H1 (cell line): ENCODE results near the gene HID1. TPM values are rescaled to one million over a fixed set of nuclear protein-coding genes. Genes with fewer than 3 reads are reported as not detected.

Experiments
- CTCF ChIA-PET: fragments of 300-600 bp; sonication (Branson Sonifier 250); formaldehyde crosslinking; loops from one replicate; lab custom pipeline; 2021; ENCODE audit not compliant: partially characterized antibody; lab: Charles Lee
- POLR2A ChIA-PET: fragments of 300-600 bp; sonication (Branson Sonifier 250); formaldehyde crosslinking; loops from one replicate; lab custom pipeline; 2021; ENCODE audit warnings: inconsistent platforms; ENCODE audit not compliant: partially characterized antibody; lab: Charles Lee
- DNase-seq, 2 experiments: peaks; one replicate each; pipeline versions ENCODE4 v3.0.0 to v3.0.0-alpha.2; 2010 to 2022; ENCODE audit warnings: low spot score in 2 of 2, low read depth in 1 of 2, mixed read lengths in 1 of 2
- FAIRE-seq: peaks from 2 replicates; lab custom pipeline; 2011; peaks lifted over from hg19 to GRCh38; lab: Jason Lieb, UNC
- H2AFZ ChIP-seq: 2 replicates; pipeline ENCODE4 v1.8.1; 2012; ENCODE audit warnings: low read length, inconsistent platforms
- H2AK5ac ChIP-seq: 2 replicates; pipeline ENCODE4 v1.6.1; 2013; ENCODE audit warnings: low read depth, low read length
- H2BK120ac ChIP-seq: replicated peaks from 2 replicates; pipeline ENCODE3; 2013; ENCODE audit warnings: low read depth, low read length, inconsistent platforms
- H2BK12ac ChIP-seq: 2 replicates; pipeline ENCODE4 v1.6.1; 2013; ENCODE audit warnings: low read depth, low read length
- H2BK15ac ChIP-seq: 2 replicates; pipeline ENCODE4 v1.6.1; 2013; ENCODE audit warnings: low read length
- H2BK20ac ChIP-seq: 2 replicates; pipeline ENCODE4 v1.6.1; 2013; ENCODE audit warnings: low read length
- H2BK5ac ChIP-seq: 2 replicates; pipeline ENCODE4 v1.6.1; 2013; ENCODE audit warnings: low read depth, low read length
- H3K14ac ChIP-seq: 2 replicates; pipeline ENCODE4 v1.6.1; 2013; ENCODE audit warnings: inconsistent platforms; ENCODE audit not compliant: insufficient read length
- H3K18ac ChIP-seq: 2 replicates; pipeline ENCODE4 v1.6.1; 2013; ENCODE audit warnings: low read length; ENCODE audit errors: extremely low read depth
- H3K23ac ChIP-seq: 2 replicates; pipeline ENCODE4 v1.6.1; 2013; ENCODE audit warnings: inconsistent platforms; ENCODE audit not compliant: insufficient read length
- H3K23me2 ChIP-seq: 2 replicates; pipeline ENCODE4 v1.6.1; 2013; ENCODE audit warnings: low read depth, low read length
- H3K27ac ChIP-seq: 2 replicates; pipeline ENCODE4 v1.6.1; 2011; ENCODE audit warnings: low read depth, low read length, inconsistent platforms
- H3K27me3 ChIP-seq, 4 experiments: replicated peaks in 1 of 4; 1 replicate in 1 of 4; 2 replicates in 3 of 4; pipeline versions ENCODE4 v1.6.1 to v1.8.1; 2011 to 2013; ENCODE audit warnings: low read length in 3 of 4, mild to moderate bottlenecking in 3 of 4, inconsistent platforms in 2 of 4, mixed read lengths in 2 of 4, moderate library complexity in 1 of 4; ENCODE audit not compliant: control insufficient read depth in 3 of 4, insufficient read depth in 3 of 4; ENCODE audit errors: extremely low read depth in 1 of 4
- H3K36me3 ChIP-seq, 4 experiments: 2 replicates each; pipeline versions ENCODE4 v1.6.1 to v1.8.1; 2011 to 2013; ENCODE audit warnings: mild to moderate bottlenecking in 4 of 4, low read length in 3 of 4, moderate library complexity in 2 of 4, control low read depth in 1 of 4, inconsistent platforms in 1 of 4; ENCODE audit not compliant: insufficient read depth in 4 of 4, control insufficient read depth in 2 of 4
- H3K4ac ChIP-seq: replicated peaks from 2 replicates; pipeline ENCODE3; 2013; ENCODE audit warnings: low read length, low read depth, mixed read lengths, inconsistent platforms; ENCODE audit not compliant: insufficient read length
- H3K4me1 ChIP-seq, 4 experiments: replicated peaks in 1 of 4; 1 replicate in 1 of 4; 2 replicates in 3 of 4; pipeline versions ENCODE4 v1.6.1 to v1.8.1; 2011 to 2013; ENCODE audit warnings: low read length in 3 of 4, inconsistent platforms in 2 of 4, mixed read lengths in 1 of 4; ENCODE audit not compliant: insufficient read depth in 4 of 4, control insufficient read depth in 3 of 4
- H3K4me2 ChIP-seq, 2 experiments: 2 replicates each; pipeline versions ENCODE4 v1.6.1 to v1.8.1; 2011 to 2013; ENCODE audit warnings: low read depth in 2 of 2, low read length in 2 of 2, control low read depth in 1 of 2, inconsistent platforms in 1 of 2, mild to moderate bottlenecking in 1 of 2; ENCODE audit not compliant: insufficient read depth in 1 of 2
- H3K4me3 ChIP-seq, 4 experiments: fragments of 200-600, 300-600 bp in 1 of 4; sonication (generic), shearing (Covaris generic), sonication (Bioruptor Twin) in 1 of 4; 2 replicates each; pipeline versions ENCODE4 v1.5.1 to v1.8.1; 2011 to 2016; ENCODE audit warnings: low read length in 4 of 4, low read depth in 3 of 4, control low read depth in 2 of 4, inconsistent platforms in 2 of 4, mild to moderate bottlenecking in 2 of 4, mixed read lengths in 1 of 4, moderate library complexity in 1 of 4; ENCODE audit not compliant: insufficient read depth in 2 of 4; ENCODE audit errors: extremely low read depth in 1 of 4
- H3K56ac ChIP-seq: replicated peaks from 2 replicates; pipeline ENCODE3; 2013; ENCODE audit warnings: low read depth, mild to moderate bottlenecking, mixed read lengths, low read length, inconsistent platforms; ENCODE audit not compliant: insufficient read length
- H3K79me1 ChIP-seq: 2 replicates; pipeline ENCODE4 v1.6.1; 2013; ENCODE audit warnings: low read depth, low read length, control low read depth
- H3K79me2 ChIP-seq, 2 experiments: 2 replicates each; pipeline versions ENCODE4 v1.6.1 to v1.8.1; 2012 to 2013; ENCODE audit warnings: low read length in 2 of 2, mild to moderate bottlenecking in 2 of 2, inconsistent platforms in 1 of 2; ENCODE audit not compliant: insufficient read depth in 2 of 2, control insufficient read depth in 1 of 2
- H3K9ac ChIP-seq, 4 experiments: replicated peaks in 1 of 4; 1 replicate in 1 of 4; 2 replicates in 3 of 4; pipeline versions ENCODE4 v1.6.1 to v1.8.1; 2011 to 2013; ENCODE audit warnings: low read depth in 3 of 4, low read length in 3 of 4, control low read depth in 2 of 4, mild to moderate bottlenecking in 2 of 4, moderate library complexity in 2 of 4, inconsistent platforms in 1 of 4; ENCODE audit errors: extremely low read depth in 1 of 4
- H3K9me3 ChIP-seq, 2 experiments: 2 replicates each; pipeline versions ENCODE4 v1.6.1 to v1.8.1; 2012 to 2013; ENCODE audit warnings: mild to moderate bottlenecking in 2 of 2, moderate library complexity in 2 of 2, control low read depth in 1 of 2, inconsistent platforms in 1 of 2, low read depth in 1 of 2, low read length in 1 of 2, mixed read lengths in 1 of 2; ENCODE audit not compliant: insufficient read depth in 2 of 2
- H4K20me1 ChIP-seq, 2 experiments: replicated peaks in 1 of 2; 2 replicates each; pipeline versions ENCODE3 to v1.8.1; 2011 to 2013; ENCODE audit warnings: inconsistent platforms in 2 of 2, low read length in 2 of 2, mild to moderate bottlenecking in 1 of 2; ENCODE audit not compliant: insufficient read depth in 2 of 2, control insufficient read depth in 1 of 2
- H4K5ac ChIP-seq: 2 replicates; pipeline ENCODE4 v1.6.1; 2013; ENCODE audit warnings: low read length, low read depth, mixed read lengths, inconsistent platforms; ENCODE audit not compliant: insufficient read length
- H4K8ac ChIP-seq: 2 replicates; pipeline ENCODE4 v1.8.0; 2013; ENCODE audit warnings: mild to moderate bottlenecking, moderate library complexity, low read length, inconsistent platforms; ENCODE audit not compliant: insufficient read depth; ENCODE audit errors: extremely low read depth
- H4K91ac ChIP-seq: replicated peaks from 2 replicates; pipeline ENCODE3; 2013; ENCODE audit warnings: low read length, mixed read lengths, inconsistent platforms; ENCODE audit not compliant: insufficient read length
- ATF3 ChIP-seq: IDR thresholded peaks from 2 replicates; pipeline ENCODE4 v1.6.1; 2011; ENCODE audit warnings: low read depth, mild to moderate bottlenecking, low read length; ENCODE audit not compliant: insufficient read depth
- BCL11A ChIP-seq, 2 experiments: IDR thresholded peaks; one replicate each; pipeline ENCODE4 v1.6.1; 2011; ENCODE audit warnings: low read depth in 2 of 2, low read length in 2 of 2, mild to moderate bottlenecking in 2 of 2
- CTBP2 ChIP-seq: IDR thresholded peaks from 2 replicates; pipeline ENCODE4 v1.7.0; 2011; ENCODE audit warnings: borderline replicate concordance, mild to moderate bottlenecking, moderate library complexity, mixed read lengths, low read length; ENCODE audit not compliant: insufficient read depth, insufficient read length
- CTCF ChIP-seq, 3 experiments: IDR thresholded peaks; 1 replicate in 2 of 3; 2 replicates in 1 of 3; pipeline versions ENCODE4 v1.5.1 to v1.6.1; 2011; ENCODE audit warnings: low read length in 3 of 3, mild to moderate bottlenecking in 3 of 3, inconsistent platforms in 2 of 3, low read depth in 1 of 3, moderate library complexity in 1 of 3; ENCODE audit not compliant: insufficient read depth in 1 of 3; ENCODE audit errors: control extremely low read depth in 1 of 3
- HDAC2 ChIP-seq, 2 experiments: fragments of 300-600 bp in 1 of 2; sonication (generic) in 1 of 2; IDR thresholded peaks; 2 replicates each; pipeline ENCODE4 v1.6.1; 2011 to 2012; ENCODE audit warnings: low read depth in 2 of 2, low read length in 2 of 2, mild to moderate bottlenecking in 2 of 2, moderate library complexity in 2 of 2, borderline replicate concordance in 1 of 2, inconsistent platforms in 1 of 2
- MAFK ChIP-seq: IDR thresholded peaks from 2 replicates; pipeline ENCODE4 v1.6.1; 2012; ENCODE audit warnings: low read depth, mild to moderate bottlenecking, improper control_type of control experiment, low read length
- NRF1 ChIP-seq: IDR thresholded peaks from 2 replicates; pipeline ENCODE4 v1.6.1; 2011; ENCODE audit warnings: mild to moderate bottlenecking, low read depth, low read length, improper control_type of control experiment
- POLR2A ChIP-seq, 2 experiments: IDR thresholded peaks; 1 replicate in 1 of 2; 2 replicates in 1 of 2; pipeline ENCODE4 v1.6.1; 2011; ENCODE audit warnings: low read depth in 2 of 2, low read length in 2 of 2, mild to moderate bottlenecking in 2 of 2; ENCODE audit errors: control extremely low read depth in 1 of 2
- RBBP5 ChIP-seq: IDR thresholded peaks from 2 replicates; pipeline ENCODE4 v1.7.1; 2012; ENCODE audit warnings: low read depth, mild to moderate bottlenecking, inconsistent platforms, low read length, moderate library complexity, borderline replicate concordance
- SAP30 ChIP-seq: fragments of 300-600 bp; sonication (generic); IDR thresholded peaks from 2 replicates; pipeline ENCODE4 v1.7.1; 2012; ENCODE audit warnings: low read length, moderate library complexity, mild to moderate bottlenecking, inconsistent platforms; ENCODE audit not compliant: insufficient read depth, insufficient replicate concordance
- WGBS, 2 experiments: shearing (Covaris generic) in 1 of 2; methylation state at CpG; one replicate each; pipeline versions ENCODE4 v1.1.6 to v1.1.7; 2013 to 2015; ENCODE audit warnings: low lambda C conversion rate in 2 of 2, mixed read lengths in 2 of 2, inconsistent platforms in 1 of 2, low coverage in 1 of 2, missing lambda C conversion rate in 1 of 2; ENCODE audit not compliant: insufficient replicate concordance in 2 of 2, insufficient coverage in 1 of 2, insufficient read length in 1 of 2; ENCODE audit errors: extremely low coverage in 1 of 2, missing lambda C conversion rate in 1 of 2; 5-methylcytosine and 5-hydroxymethylcytosine counted together
- polyA plus RNA-seq, 7 experiments: library from polyadenylated mRNA; depleted of rRNA in 3 of 7; stranded (reverse) in 5 of 7; unstranded in 2 of 7; fragments of >200 nt in 5 of 7; fragments of 200-250 nt in 2 of 7; gene quantifications; 1 replicate in 5 of 7; 2 replicates in 1 of 7; 4 replicates in 1 of 7; pipeline versions ENCODE4 v1.2.1 to v1.2.3, GENCODE V29; 2011 to 2013; ENCODE audit warnings: missing spikeins in 2 of 7, mixed read lengths in 2 of 7
- total RNA-seq: library from RNA; stranded (reverse); fragmentation: NEBNext Ultra II Directional; extraction: Animal tissue kit (Norgen Biotek cat#: 25700); gene quantifications from 2 replicates; pipeline ENCODE4 v1.2.1, GENCODE V29; 2021

HID1 gene
- total and polyA plus RNA-seq, 2 of the 8 experiments (the other 6 are each of a cell fraction or from before 2014, with no cell fraction given) = 15.1 to 25.9 TPM

- Histone ChIP-seq H3K4me2 (peak overlapping the region; percentile 84 to 87), H2BK20ac (no peak overlapping the region), H4K8ac (no peak overlapping the region), H3K79me1 (no peaks in the 10 kb centered on the region), H3K23me2 (peaks cover 10% of the 10 kb centered on the region; the same call in 1 of the 2 replicates), H3K14ac (no peak overlapping the region), H4K20me1 (no peaks in the 10 kb centered on the region), H3K27ac (no peak overlapping the region), H2AK5ac (no peak overlapping the region), H2BK5ac (no peak overlapping the region), H3K56ac (no peak overlapping the region), H2AFZ (no peak overlapping the region), H2BK12ac (no peak overlapping the region), H4K5ac (peak overlapping the region; percentile 6), H3K4me1 (peaks cover 0 to 15% (median 9%) of the 10 kb centered on the region in 4 experiments; a peak in 6 of 7 replicates), H3K36me3 (no peaks in the 10 kb centered on the region), H3K9ac (peak overlapping the region in 1 of 4 experiments; percentile 43; a peak in 2 of 7 replicates), H3K4me3 (peak overlapping the region; percentile 37 to 92 (median 52)), H3K79me2 (no peaks in the 10 kb centered on the region), H2BK15ac (peak overlapping the region; percentile 46; the same call in 1 of the 2 replicates), H4K91ac (no peak overlapping the region), H3K9me3 (no peaks in the 10 kb centered on the region), H2BK120ac (no peak overlapping the region), H3K23ac (no peak overlapping the region), H3K27me3 (peaks cover 17 to 43% (median 37%) of the 10 kb centered on the region in 4 experiments), H3K4ac (no peak overlapping the region), H3K18ac (peak overlapping the region; percentile 48; the same call in 1 of the 2 replicates)
- 14% methylated on average over 9 of the region's 9 CpGs; no CpG with 5 or more reads in 1 of the 2 experiments for WGBS, 2 experiments
- ChIA-PET CTCF (interaction anchor here (0.6 to 19.8 kb wide), 6 partner anchors 9 to 69 kb away, joined by 4 to 345 read pairs (median 16); partner anchors contain the start of gene MRPL58), POLR2A (interaction anchor here (0.9 to 6.5 kb wide), 10 partner anchors 8 to 75 kb away, joined by 3 to 48 read pairs (median 4); partner anchors contain the start of genes ATP5PD, CDR2L and MRPL58)
- DNase-seq (no peak), FAIRE-seq (no peak)
- TF ChIP-seq CTBP2 = no peak
- no peak for TF ChIP-seq HDAC2 (IDR thresholded peaks at IDR 0.05; ENCODE audit: borderline replicate concordance in 1 of 2, low read depth in 2 of 2, low read length in 2 of 2)
- no peak for TF ChIP-seq CTCF (IDR thresholded peaks at IDR 0.05; ENCODE audit: control extremely low read depth in 1 of 3, insufficient read depth in 1 of 3, low read depth in 1 of 3, low read length in 3 of 3)
- TF ChIP-seq RBBP5 = no peak
- TF ChIP-seq ATF3 = no peak
- no peak for TF ChIP-seq SAP30
- TF ChIP-seq MAFK = no peak
- TF ChIP-seq NRF1 = no peak
- TF ChIP-seq POLR2A (IDR thresholded peaks at IDR 0.05; ENCODE audit: control extremely low read depth in 1 of 2, low read depth in 2 of 2, low read length in 2 of 2) = no peak
- no peak for TF ChIP-seq BCL11A (IDR thresholded peaks at IDR 0.05; ENCODE audit: low read depth in 2 of 2, low read length in 2 of 2)
Observed at GRCh38 chr17:74971842-74972106, 785 bp downstream of the HID1 start.
